ENCODE data around the gene SELENOP. TPM values are rescaled to one million over a fixed set of nuclear protein-coding genes. Genes with fewer than 3 reads are reported as not detected.

Gene SELENOP
- total and polyA plus RNA-seq, 2 experiments from 2014 or later: 11.0 to 12.3 TPM

- Histone ChIP-seq H4K20me1 (replicated peaks; ENCODE audit: insufficient read depth) (no peaks in the 10 kb centered on the region), H3K4me2 (no peak overlapping the region), H2AFZ (no peak overlapping the region), H3K27me3 (ENCODE audit: insufficient read depth) (no peaks in the 10 kb centered on the region), H3K27ac (ENCODE audit: low read depth) (no peak overlapping the region), H3K79me2 (replicated peaks; ENCODE audit: insufficient read depth) (no peaks in the 10 kb centered on the region), H3K4me1 (ENCODE audit: insufficient read depth) (peaks cover 19% of the 10 kb centered on the region), H3K36me3 (ENCODE audit: insufficient read depth) (peaks cover 5% of the 10 kb centered on the region), H3F3A (replicated peaks; ENCODE audit: low read depth) (no peaks in the 10 kb centered on the region), H3K9me2 (ENCODE audit: insufficient read depth) (no peaks in the 10 kb centered on the region), H3K4me3 (no peak overlapping the region)
- H3K4me3 Mint-ChIP-seq: no peak overlapping the region
- DNase-seq (ENCODE audit: low spot score) (peak; percentile 15), ATAC-seq (no peak)
- peaks cover 22% of the 10 kb centered on the region; the same call in 2 of the 3 replicates for H3K4me1 Mint-ChIP-seq
- no peaks in the 10 kb centered on the region for H3K9me3 Mint-ChIP-seq
- H3K27ac Mint-ChIP-seq: no peak overlapping the region
- no peak for TF ChIP-seq POLR2AphosphoS5 (IDR thresholded peaks at IDR 0.05; ENCODE audit: low read depth)
- no peak for TF ChIP-seq ZNF114 (CRISPR knock-in tag; IDR thresholded peaks at IDR 0.05)
- no peak for TF ChIP-seq ETS1 (IDR thresholded peaks at IDR 0.05)
- TF ChIP-seq CREB1 (CRISPR knock-in tag; IDR thresholded peaks at IDR 0.05; ENCODE audit: low read depth): no peak
- TF ChIP-seq REST (IDR thresholded peaks at IDR 0.05; ENCODE audit: unreplicated experiment): no peak
- no peak for TF ChIP-seq ZNF462 (CRISPR knock-in tag; IDR thresholded peaks at IDR 0.05)
- TF ChIP-seq NANOG (IDR thresholded peaks at IDR 0.05; ENCODE audit: borderline replicate concordance): no peak
- no peak for TF ChIP-seq STAT1 (IDR thresholded peaks at IDR 0.05; ENCODE audit: unreplicated experiment)
- TF ChIP-seq EZH2 (IDR thresholded peaks at IDR 0.05; ENCODE audit: low read depth, unreplicated experiment): no peak
- TF ChIP-seq EZH2phosphoT487 (IDR thresholded peaks at IDR 0.05; ENCODE audit: unreplicated experiment): no peak
- no peak for TF ChIP-seq ZNF331 (CRISPR knock-in tag; IDR thresholded peaks at IDR 0.05; ENCODE audit: low read depth)
- no peaks in the 10 kb centered on the region for H3K27me3 Mint-ChIP-seq (ENCODE audit: insufficient read depth, low read depth, poor library complexity)
- H3K36me3 Mint-ChIP-seq (ENCODE audit: low read depth): peaks cover 2% of the 10 kb centered on the region; the same call in 1 of the 3 replicates
Measured at GRCh38 chr5:42807722-42808447, 3.8 kb downstream of the SELENOP start.
